Stimulated activated CD8-positive, alpha-beta memory T cell treated with anti-CD3 and anti-CD28 coated beads, Interleukin-12 subunit alpha, Interleukin-12 subunit beta, amount 100 ng/mL, for 1 hour (primary cell): ENCODE measurements around the gene DONSON.
"Not testable (repeated sequence)": the region's sequence is repeated elsewhere in the genome, so short reads cannot be mapped to it uniquely, and the experiment has no call there.

ENCODE experiments used
- DNase-seq: peaks from one replicate; pipeline ENCODE4 v3.0.0-alpha.2; 2020; ENCODE audit warnings: low read depth

DONSON gene, protein sequence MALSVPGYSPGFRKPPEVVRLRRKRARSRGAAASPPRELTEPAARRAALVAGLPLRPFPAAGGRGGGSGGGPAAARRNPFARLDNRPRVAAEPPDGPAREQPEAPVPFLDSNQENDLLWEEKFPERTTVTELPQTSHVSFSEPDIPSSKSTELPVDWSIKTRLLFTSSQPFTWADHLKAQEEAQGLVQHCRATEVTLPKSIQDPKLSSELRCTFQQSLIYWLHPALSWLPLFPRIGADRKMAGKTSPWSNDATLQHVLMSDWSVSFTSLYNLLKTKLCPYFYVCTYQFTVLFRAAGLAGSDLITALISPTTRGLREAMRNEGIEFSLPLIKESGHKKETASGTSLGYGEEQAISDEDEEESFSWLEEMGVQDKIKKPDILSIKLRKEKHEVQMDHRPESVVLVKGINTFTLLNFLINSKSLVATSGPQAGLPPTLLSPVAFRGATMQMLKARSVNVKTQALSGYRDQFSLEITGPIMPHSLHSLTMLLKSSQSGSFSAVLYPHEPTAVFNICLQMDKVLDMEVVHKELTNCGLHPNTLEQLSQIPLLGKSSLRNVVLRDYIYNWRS

DNA sequence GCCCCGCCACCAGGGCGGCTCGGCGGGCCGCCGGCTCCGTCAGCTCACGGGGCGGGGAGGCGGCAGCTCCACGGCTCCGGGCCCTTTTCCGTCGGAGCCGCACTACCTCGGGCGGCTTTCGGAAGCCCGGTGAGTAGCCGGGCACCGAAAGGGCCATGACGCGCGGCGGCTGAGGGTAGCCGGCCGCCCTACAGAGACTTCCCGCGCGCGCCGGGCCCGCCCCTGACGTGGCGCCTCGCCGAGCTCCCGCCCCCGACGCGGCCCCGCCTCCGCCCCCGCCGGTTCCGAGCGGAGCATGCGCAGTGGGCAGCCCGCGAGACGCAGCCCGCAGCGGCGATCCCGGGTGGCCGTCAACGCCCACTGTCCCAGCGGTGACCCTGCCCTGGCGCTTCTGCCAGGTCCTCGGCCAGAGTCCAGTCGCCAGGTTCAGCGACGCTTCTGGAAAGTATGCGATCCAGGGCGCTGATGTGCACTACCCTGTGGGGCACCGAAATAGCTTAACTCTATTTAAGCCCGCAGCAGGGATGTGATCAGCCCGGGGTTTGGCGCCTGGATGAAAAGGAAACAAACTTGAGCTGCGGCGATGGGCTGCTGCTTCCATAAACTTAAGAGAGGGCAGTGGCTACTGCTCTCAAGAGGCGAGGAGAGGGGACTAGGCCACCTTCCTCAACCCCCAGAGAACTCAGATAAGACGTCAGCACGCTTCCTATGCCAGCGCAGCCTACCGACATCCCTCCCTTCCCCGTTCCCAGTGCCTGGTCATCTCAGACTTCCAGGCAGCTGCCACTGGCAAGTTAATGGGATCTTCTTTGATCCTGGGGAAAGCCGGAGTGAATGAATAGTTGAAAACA is at the start of gene DONSON:
Gene DONSON, minus strand, starts transcription at position 200 of the 851 bp plus-strand sequence. Its CDS starts 43 bp downstream, at position 157.
- DNase-seq, result peak; percentile 77

DNA sequence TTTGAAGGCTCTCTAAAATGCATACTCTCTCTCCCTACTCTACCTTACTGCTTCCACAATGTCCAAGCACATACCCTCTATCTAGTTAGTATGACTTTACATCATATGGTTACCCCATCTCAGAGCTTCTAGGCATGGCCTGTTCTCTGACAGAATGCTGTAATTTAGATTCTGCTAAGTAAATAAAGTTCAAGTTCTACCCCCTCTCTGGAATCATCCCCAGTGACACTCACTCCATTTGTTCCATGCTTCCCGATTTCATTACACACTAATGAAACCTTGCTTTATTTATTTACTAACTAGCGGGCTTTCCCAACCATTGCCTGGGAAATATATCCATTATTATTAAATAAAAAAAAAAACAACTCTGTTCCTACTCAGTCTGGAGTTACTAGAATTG is 45.8 kb upstream of the DONSON start:
- no peak for DNase-seq

DNA sequence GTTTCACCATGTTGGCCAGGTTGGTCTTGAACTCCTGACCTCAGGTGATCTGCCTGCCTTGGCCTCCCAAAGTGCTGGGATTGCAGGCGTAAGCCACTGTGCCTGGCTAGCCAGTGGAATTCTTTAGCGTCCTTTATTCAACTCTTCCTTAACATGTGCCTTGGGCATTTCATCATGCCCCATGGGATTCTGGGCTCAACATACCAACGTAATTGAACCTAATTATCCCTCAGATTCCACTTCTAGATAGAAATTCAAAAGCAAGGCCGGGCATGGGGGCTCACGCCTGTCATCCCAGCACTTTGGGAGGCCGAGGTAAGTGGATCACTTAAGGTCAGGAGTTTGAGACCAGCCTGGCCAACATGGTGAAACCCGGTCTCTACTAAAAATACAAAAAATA is 37.7 kb upstream of the DONSON start:
- not testable (repeated sequence) for DNase-seq

DNA sequence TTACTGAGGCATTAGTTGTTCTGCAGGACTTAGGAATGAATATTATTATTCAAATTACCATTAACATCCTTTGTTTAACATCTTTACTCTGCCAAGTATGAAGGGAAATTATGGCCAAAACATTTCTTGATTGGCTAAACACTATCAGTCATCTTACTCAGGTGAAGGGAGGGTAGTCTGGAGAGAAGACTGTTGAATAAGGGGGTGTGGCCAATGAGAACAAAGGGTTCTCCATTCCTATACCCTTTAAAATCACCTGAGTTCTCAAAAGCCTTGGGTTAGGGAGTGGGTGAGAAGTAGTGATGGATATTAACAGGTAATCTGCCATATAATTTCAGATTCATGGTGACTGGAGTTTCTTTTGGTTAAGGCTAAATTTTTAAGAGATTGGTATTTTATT is 33.8 kb upstream of the DONSON start:
- DNase-seq, result no peak

DNA sequence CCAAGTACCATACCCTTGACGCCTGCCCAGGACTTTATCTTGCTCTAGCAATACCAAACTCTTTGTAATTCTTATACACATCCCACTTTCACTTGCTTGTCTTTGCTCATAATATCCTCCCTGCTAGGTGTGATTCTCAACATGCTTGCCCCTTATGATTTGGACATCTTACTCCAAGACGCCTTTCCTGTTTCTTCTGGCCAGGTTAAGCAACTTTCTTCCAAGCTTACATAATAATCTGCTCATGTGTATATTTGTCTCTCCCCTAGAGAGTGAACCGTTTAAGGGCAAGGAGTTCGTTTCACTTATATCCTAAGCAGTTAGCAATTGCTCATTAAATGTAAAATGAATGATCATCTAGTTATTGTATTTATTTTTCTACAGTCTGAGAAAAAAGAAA is 31.2 kb upstream of the DONSON start:
- no peak for DNase-seq

DNA sequence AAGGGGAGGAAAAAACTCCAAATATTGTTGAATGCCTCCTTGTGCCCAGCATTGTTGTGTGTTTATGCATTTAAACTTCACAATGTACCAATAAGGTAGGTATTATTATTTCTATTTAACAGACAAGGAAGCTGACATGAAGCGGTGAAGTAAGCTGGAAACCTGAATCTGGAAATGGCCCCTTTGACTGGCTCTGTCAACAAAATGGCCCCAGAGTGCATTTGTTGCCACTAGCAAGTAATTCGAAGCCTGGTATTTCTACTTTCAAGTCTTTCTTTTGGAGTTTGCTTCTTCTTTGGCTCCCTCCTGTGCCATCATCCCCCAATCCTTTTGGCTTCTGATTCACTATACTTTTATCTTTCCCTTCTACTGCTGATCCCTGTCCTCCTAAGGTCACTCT is 29.9 kb upstream of the DONSON start:
- DNase-seq, result no peak

DNA sequence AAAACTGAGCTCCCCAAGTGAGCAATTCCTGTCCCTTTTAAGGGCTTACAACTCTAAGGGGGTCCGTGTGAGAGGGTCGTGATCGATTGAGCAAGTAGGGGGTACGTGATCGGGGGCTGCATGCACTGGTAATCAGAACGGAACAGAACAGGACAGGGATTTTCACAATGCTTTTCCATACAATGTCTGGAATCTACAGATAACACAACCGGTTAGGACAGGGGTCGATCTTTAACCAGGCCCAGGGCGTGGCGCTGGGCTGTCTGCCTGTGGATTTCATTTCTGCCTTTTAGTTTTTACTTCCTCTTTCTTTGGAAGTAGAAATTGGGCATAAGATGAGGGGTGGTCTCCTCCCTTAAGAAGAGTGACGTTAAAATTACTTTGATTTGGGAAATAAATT is 29.1 kb upstream of the DONSON start:
- not testable (repeated sequence) for DNase-seq

DNA sequence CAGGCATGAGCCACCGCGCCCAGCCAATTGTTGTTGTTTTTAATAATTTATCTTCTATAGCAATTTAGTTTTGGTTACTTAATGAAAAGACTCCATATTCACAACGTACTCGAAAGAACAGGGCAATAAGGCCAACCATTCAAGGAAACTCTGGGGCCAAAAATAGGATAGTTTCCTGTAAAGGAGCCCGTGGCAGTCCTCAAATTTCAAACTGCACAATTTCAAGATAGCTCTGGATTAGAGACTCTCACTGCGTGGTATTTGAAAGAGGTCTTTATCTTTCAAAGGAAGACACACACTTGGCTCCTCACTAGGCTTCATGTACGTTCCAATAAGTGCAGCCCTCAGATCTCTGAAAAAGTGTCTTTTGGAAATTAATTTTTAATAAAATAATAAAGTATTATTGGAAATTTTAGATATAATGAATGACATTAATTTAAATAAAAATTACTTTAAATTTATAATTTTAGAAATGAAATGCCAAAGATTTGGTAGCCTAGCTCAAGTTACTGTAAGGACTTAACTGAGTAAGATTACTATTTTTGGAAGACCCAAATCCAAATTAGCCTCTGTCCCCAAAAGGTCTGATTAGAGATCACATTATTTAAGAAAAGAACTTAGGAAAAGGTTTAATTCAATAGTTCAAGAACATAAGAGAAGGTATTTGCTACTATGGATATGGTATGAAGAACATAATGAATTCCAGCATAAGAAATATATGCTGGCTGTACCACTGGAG is 22.7 kb upstream of the DONSON start:
- no peak for DNase-seq

DNA sequence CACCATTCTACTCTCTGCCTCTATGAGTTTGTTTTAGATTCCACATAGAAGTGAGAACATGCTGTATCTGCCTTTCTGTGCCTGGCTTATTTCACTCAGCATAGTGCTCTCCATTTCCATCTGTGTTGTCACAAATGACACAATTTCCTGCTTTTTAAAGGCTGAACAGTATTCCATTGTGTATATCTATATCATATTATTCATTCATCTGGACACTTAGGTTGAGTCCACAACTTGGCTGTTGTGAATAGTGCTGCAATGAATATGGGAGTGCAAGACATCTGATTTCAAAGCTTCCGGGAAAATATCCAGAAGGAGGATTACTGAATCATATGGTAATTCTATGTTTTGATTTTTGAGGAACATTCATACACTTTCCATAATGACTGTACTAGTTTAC is 20.1 kb upstream of the DONSON start:
- no peak for DNase-seq

DNA sequence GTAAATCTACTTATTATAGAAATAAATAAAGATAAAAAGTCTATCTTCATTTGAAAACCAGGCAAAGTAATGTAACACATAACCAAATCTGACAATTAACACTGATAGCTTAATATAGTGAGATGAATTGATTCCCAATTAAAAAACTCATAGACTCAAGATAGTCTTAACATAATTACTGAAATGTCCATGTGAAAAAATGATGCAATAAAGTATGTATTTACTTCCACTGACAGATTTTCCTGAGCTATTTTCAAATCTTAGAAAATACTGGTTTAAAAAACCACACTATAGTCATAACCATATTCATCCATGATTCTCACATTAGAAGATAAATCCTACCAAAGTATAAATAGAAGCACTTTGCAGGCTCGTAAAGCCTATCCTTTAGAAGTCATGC is 9.6 kb upstream of the DONSON start:
- no peak for DNase-seq

DNA sequence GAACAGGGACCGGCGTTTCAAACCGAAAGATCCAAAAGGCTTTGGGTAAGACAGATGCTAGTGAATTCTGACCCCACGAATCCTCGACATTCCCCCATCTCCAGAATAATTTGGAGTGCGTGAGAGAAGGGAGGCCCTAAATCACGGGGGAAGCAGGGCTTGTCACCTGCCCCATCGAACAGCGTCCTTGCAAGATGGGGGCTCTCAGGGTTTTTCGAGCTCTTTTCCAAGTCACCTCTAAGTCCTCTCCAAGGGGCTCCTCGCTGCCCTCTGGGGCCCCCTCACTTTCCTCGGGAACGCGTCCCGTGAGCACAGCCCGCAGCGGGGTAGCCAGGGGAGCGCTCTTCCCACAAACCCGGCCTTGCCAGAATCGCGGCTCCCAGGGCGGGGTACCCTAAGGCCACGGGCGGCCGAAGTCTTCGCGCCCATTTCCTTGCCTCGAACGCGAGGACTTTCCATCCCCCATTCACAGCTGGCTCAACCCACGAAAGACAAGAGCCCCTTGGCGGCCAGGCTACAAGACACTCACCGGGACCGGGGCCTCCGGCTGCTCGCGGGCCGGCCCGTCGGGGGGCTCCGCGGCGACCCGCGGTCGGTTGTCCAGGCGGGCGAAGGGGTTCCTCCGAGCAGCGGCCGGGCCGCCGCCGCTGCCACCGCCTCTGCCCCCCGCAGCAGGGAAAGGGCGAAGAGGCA is 546 bp downstream of the DONSON start:
- no peak for DNase-seq

DNA sequence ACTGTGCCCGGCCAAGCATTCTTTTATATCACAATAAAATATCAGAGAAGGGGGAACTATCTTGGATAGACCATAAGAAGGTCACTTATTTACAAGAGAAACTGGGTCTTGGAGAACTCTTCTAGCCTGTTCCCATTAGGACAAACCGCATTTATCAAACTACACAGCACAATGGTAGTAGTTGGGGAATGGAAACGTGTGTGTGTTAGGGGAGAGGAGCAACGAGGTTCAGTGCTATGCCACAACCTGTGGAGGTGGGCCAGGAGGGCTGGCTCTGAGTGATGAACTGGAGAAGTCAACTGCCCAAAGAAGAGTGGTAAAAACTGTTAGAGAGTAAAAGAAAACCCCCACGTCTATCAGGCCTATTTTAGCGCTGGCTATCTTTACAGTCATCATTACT is 1.6 kb downstream of the DONSON start:
- DNase-seq, result no peak

DNA sequence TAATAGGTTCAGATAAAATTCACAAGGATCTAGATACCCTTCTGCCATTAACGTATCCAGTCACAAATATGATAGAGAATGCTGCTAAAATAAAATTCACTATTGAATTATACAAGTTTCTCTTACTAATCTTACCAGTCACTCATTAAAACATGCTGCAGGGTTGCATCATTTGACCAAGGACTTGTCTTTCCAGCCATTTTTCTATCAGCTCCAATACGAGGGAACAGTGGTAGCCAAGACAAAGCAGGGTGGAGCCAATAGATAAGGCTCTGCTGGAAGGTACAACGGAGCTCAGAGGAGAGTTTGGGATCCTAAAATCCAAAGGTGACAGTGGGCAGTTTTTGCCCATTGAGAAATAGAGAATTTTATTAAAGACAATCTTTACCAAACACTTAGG is 4.0 kb downstream of the DONSON start:
- DNase-seq, result no peak

DNA sequence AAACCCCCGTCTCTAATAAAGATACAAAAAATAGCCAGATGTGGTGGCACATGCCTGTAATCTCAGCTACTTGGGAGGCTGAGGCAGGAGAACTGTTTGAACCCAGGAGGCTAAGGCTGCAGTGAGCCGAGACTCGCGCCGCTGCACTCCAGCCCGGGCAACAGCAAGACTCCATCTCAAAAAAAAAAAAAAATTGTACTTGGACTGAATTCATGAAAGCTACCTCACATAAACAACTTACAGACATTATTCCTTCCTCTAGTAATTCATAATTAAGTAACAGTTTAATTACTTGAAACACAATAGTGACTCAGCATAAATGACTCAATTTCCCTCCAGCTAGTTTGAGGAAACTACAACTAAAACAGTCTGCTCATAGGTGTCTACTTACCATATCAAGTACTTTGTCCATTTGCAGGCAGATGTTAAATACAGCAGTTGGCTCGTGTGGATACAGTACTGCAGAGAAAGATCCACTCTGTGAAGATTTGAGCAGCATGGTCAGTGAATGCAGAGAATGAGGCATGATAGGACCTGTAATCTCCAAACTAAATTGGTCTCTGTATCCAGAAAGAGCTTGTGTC is 9.4 kb downstream of the DONSON start:
- DNase-seq, result no peak

DNA sequence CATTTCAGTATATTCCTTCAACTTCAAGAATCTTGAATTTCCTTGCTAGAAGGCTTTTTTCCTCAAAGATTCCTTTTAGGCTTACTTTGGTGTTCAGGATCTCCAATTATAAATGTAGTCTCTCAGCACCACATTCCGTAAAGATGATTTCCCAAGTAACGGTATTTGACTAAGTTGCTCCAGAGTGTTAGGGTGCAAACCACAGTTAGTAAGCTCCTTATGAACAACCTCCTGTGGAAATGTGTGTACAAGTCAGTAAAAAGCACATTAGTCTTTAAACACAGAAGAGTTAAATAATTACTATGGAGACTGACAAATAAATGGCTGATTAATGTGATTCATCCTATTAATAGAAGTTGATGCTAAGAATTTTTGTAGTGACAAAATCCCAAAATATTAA is 10.3 kb downstream of the DONSON start:
- no peak for DNase-seq

DNA sequence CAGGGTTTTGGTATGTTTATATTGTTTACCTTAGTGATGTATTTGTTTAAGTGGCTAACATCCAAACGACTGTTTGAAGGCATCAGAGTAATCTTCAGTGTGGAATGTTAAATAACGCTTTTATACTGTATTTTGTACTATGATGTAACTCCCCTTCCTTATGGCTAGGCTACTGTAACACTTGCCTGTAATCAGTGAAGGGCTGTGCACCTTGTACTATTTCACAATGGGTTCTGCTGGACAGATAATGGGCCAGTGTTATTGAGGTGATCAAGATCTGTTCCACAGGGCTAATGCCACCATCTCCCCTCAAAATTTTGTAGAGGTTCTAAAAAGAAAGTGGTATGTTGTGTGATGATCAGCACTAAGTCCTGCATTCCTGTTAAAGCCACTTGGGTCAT is 11.7 kb downstream of the DONSON start:
- not testable (repeated sequence) for DNase-seq

DNA sequence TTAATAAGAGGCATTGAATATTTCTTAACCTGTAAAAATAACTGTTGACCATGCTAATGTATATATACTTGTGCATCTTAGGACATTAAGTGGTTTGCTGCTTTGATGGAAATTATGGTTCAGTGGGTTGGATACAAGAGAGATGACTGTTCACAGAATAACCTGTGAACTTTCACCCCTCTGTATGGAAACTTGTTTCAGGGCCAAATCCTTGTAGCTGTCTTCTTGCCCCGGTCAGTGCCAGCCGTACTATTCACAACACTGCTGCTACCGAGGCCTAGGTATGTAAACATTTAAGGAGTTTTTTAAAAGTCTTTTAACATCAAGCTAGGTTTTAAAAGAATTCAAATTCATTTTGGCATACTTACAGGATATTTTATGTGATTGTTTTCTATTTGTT is 16.1 kb downstream of the DONSON start:
- DNase-seq, result no peak

DNA sequence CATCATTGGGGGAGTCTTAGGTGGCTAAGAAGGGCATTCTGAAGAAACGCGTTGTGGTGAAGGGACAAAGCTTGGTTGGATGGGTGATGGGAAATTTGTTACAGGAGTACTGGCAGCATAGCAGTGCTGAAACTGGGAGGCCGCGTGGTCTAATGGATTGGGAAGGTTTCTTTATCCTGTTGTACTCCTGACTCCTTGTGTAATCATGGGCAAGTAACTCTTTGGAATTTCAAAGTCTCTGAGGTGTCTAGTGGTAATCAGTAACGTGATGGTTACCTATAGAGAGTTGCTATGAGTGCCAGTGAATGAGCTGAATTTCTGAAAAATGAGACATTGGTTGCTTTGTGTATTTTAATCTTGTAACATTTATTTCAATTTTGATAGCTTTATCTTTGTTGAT is 18.5 kb downstream of the DONSON start:
- no peak for DNase-seq

DNA sequence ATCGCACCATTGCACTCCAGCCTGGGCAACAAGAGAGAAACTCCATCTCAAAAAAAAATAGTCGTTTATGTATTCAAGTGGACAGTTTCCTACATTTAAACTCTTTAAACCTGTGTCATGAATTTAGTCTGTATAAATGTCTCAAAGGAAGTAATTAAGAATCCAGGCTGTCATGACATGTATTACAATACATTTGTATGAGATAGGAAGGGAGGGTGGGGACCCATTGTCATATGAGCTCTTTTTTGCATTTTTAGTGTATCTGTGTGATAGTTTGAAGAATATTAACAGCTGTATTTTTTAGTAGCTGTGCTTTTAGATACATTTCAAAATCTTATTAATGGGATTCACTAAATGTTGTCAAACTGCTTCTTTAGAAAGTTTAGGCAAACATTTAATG is 20.0 kb downstream of the DONSON start:
- DNase-seq, result no peak

DNA sequence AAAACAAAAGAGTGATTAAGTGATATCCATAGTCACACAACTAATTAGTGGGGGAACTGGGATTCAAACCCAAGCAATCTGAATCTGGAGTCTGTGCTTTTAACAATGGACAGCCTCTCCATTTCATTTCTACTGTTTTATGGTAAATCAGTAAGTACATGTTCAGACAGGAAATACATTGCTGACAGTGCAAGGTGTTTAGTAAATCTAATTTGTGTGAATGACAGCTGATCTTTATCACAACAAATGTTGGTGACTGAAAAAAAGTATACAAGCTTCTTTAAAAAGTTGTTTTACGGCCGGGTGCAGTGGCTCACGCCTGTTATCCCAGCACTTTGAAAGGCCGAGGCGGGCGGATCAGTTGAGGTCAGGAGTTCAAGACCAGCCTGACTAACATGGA is 20.6 kb downstream of the DONSON start:
- no peak for DNase-seq

DNA sequence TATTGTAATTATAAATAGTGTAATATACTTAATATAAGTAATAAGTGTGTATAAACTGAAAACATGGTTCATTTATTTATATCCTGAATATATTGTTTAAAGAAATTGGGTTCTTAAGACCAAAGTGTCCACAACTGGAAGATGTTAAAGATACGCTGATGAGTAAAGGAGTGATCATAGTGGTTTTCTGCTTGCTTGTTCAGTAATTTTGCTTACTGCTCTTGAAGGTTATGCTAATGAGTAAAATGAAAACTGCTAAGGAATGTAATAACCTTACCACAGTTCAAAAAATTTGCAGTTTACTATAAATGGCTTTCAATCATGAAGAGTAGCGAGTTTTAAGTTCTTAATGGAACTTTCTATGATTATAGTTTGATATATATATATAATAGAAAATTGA is 22.0 kb downstream of the DONSON start:
- DNase-seq, result no peak
